CD4-positive, alpha-beta T cell treated with Interleukin-4 for 1 hour (primary cell): ENCODE measurements around the gene SLC22A17.

Experiments used
- DNase-seq, 2 donors: peaks; one replicate each; pipeline ENCODE4 v3.0.0-alpha.2; 2020 to 2022

The SLC22A17 gene

GRCh38 chr14:23361320-23361719, 8.6 kb upstream of the SLC22A17 start:
- DNase-seq: no peak

- DNase-seq: no peak
Measured at GRCh38 chr14:23360496-23360895, 7.8 kb upstream of the SLC22A17 start.

DNA sequence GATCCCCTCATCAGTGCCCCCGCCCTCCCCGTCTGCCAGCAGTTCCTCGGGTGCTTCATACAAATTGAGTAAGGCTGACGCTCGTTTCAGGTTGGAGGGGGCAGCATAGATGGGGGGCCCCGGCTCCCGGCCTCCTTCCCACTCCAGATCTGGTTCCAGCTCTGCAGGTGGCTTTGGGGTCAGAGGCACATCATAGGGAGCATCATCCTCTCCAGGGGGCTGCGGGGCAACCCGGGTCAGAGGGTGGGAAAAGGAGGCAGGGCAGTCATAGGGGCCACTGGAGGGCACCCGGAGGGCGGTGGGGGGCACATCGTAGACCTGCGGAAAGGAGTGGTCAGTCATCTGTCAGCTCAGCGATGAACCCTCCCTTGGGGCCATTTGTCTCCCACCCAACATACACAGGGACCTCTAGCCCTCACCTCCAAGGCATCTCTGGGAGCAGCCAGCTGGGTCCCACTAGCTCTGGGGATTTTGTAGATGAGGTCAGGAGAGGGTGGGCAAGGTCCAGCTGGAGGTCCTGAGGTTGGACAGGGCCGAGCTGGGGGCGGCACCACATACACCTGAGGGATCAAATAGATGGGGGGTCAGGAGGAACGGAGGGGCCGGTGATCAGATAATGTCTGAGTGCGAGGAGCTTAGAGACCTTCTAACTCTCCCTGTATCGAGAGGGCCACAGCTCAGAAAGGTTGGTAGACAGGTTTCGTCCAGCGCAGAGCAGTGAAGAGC, 7.2 kb upstream of the SLC22A17 start:
- DNase-seq: no peak

GRCh38 chr14:23359167-23359626, 6.5 kb upstream of the SLC22A17 start:
- DNase-seq: no peak

DNA sequence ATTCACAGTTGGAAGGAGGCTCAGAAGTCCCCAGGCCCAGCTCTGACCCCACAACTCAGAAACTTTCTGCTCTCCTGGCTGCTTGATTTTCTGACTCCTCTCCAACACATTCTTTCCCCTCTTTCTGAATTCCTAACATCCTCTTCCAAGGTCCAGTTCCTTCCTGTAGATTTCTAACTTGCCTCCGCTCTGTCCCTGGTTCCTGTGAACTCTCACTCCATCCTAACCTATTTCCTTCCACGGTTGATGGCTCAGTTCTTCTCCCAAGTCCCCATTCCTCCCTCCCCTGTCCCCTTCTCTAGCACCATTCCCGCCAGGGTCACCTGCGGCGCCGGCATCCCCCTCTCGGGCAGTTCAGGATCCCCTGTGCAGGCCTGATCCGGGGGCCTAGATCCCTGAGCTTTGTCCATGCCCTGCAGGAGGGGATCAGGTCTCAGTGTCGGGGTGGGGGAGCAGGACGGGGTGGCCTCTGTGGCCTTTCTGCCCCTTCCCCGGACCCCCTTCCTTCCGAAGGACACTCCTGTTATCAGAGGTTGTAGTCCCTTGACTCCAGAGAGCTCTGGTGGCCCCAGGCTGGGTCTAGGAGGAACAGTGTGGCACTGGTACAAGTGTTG, 6.0 kb upstream of the SLC22A17 start:
- no peak for DNase-seq

GRCh38 chr14:23358042-23358441, 5.4 kb upstream of the SLC22A17 start:
- DNase-seq: no peak

DNA sequence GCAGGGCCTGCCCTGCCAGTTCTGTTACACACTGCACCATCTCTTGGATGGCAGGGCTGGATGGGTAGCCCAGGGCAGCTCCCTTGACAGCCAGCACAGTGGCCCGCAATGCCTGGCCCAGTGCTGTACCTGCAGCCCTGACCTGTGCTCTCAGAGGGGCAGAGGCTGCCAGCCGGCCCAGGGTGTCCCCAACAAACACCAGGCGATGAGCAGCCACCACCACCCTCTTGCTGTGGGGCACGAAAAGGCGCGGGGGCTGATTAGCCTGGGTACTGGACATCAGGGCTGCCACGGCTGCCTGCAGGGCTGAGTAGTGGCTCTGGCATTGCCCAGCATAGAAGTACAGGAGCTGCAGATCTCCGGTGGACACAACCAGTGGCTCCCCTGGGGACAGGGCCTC, 4.6 kb upstream of the SLC22A17 start:
- no peak for DNase-seq

DNA sequence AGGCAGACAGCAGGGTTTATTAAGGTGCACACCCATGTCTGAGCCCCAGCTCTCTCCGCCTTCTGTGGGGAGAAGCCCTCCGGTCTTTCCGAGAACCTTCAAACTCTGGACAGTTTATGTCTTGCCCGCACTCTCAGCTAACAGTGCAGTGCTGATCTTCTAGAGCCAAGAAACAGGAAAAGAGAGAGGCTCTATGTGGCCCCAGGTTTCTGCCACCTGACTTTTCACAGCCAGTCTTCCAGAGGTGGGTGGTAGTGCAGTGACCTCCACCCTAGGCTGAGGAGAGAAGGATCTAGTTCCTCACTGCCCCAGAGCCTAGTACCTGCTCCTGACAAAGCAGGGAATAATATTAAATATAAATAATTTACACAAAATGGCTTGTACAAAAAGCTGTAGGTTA, 4.0 kb upstream of the SLC22A17 start:
- no peak for DNase-seq

DNA sequence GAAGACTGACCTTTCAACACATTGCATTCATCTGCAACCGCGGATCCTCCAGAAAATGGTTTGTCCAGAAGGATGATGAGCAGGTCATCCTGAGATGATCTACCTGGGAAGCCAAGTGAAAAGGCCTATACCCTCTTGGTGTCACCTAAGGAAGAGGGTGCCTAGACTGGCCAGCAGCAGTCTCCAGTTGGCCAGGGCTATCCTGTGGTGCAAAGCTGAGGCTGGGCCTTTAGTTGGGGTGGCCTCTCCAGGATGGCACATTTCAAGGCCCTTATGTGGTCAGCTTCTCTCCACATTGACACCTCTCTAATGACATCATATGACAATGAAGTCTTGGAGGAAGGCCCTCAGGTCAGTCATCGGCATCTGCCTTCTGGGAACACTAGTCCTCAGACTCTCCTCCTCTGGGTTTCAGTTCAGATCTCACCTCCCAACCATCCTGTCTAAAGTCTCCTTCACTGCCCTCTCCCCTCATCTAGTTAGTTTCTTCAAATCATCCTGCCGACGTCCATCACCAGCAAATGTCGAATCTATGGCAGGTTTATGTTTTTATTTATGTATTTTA, 3.3 kb upstream of the SLC22A17 start:
- DNase-seq: no peak

GRCh38 chr14:23354990-23355389, 2.3 kb upstream of the SLC22A17 start:
- no peak for DNase-seq

- DNase-seq: no peak
Measured at GRCh38 chr14:23353433-23353780, 720 bp upstream of the SLC22A17 start.

GRCh38 chr14:23351681-23352505, 794 bp downstream of the SLC22A17 start:
- no peak for DNase-seq

GRCh38 chr14:23349156-23349845, 3.4 kb downstream of the SLC22A17 start:
- no peak for DNase-seq

- no peak for DNase-seq
Measured at GRCh38 chr14:23348297-23348655, 4.4 kb downstream of the SLC22A17 start.

DNA sequence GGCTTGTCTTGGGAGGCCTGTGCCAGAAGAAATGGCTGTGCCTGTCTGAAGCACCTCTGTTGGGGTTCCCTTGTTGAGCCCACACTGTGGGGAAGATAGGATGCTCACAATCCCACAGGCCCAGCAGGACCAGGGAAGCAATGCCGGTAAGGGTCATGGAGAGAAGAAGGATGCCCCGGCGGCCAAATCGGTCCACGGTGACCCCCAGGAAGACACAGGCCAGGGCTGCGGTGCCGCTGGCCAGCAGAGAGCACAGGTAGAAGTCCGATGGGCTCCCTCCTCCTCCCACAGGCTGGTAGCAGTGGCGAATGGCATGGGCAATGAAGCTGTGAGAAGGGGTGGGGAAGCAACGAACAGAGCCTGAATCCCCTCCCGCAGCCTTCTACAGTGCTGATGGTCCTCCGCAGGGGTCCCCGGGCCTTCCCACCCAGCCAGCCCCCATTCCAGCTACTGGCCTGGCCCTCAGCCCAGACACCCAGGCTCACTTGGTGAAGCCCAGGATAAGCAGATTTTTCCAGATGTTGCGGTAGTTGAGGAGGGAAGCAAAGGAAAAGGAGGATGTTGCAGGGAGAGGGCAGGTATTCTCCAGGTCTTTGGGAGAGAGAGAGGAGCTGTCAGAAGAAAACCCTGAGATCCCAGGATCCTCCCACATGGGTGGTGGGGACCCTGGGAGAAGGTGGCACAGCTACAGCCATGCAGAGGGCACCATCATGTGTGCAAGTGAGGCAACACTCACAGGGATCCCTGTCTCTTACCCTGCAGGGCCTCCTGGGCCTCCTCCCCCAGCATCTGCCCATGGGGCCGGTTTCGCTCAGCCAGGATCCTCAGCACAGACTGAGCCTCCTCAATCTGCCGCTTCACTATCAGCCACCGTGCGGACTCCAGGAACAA, 5.0 kb downstream of the SLC22A17 start:
- no peak for DNase-seq

- no peak for DNase-seq
Measured at GRCh38 chr14:23346693-23347405, 5.8 kb downstream of the SLC22A17 start.

DNA sequence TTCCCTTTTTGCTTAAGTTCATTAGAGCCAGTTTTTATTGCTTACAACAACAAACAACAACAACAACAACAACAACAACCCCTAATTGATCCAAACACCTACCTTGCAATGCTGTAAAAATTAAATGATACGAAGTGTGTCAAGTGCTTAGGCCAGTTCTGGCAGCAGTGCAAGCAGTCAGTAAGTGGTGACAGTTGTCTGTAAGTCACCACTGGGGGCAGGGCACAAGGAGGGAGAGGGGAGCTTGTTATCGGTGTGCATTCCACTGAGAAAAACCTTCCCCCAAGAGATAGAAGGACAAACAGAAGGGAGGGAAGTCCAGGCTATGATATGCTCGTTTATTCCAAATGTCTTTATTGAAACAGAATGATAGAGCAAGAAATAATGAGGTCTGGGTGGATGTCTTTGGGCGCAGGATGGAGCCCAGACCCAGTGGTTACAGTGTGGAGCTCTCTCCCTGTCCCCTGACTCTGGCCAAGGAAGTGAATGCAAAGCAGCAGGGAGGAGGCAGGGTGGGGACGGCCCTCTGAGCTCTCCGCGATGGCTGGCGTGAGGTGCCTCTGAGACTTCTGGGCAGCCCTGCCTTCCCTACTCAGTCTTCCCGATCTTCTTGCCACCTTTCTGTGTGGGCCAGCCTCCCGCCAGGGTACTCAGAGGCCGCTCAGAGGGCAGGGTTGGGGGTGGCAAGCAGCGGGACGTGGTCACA, 6.5 kb downstream of the SLC22A17 start:
- DNase-seq: no peak

DNA sequence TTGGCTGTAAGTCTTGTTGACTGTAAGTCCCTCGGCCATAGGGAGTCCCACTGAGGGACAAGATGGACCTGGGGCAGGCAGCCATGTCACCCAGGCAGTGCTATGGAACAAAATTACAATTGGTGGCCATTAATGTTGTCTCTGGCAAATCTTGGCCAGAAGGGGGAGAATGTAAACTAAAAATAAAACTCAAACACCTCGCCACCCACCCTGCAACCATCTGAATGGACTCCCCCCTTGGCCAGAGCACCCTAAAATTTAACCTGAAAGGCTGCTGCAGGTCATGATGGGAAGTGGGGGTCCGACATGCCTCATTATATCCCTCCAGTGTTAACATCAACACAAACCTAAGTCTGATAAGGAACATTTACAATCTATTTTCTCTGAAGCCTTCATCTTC, 8.2 kb downstream of the SLC22A17 start:
- no peak for DNase-seq

GRCh38 chr14:23339506-23340268, 13.0 kb downstream of the SLC22A17 start:
- DNase-seq: no peak

DNA sequence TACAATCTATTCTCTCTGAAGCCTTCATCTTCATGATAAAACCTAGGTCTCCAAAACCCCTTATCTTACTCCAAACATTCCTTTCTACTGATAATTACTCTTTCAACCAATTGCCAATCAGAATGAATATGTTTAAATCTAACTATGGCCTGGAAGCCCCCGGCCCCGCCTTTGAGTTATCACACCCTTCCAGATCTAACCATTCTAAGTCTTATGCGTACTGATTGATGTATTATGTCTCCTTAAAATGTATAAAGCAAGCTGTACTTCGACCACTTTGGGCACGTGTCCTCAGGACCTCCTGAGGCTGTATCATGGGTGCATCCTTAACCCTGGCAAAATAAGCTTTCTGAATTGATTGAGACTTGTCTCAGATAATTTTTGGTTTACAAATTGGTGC, 17.1 kb downstream of the SLC22A17 start:
- DNase-seq: no peak
